ENCODE measurements around the gene UBL5. TPM values are rescaled to one million over a fixed set of nuclear protein-coding genes. Genes with fewer than 3 reads are reported as not detected.
"Not testable (repeated sequence)": the region's sequence is repeated elsewhere in the genome, so short reads cannot be mapped to it uniquely, and the experiment has no call there.

Gene UBL5
- total RNA-seq, 1 experiment from 2014 or later: 521 TPM

GRCh38 chr19:9838324-9838723 lies 10.6 kb downstream of the UBL5 start:
- intact Hi-C loops (cut with micrococcal nuclease): no loop called here
- POLR2A ChIA-PET (ENCODE audit: unreplicated experiment): no interaction called here
- no peak for ATAC-seq
- DNase-seq: no peak
- peaks cover 7% of the 10 kb centered on the region for H3K4me1 ChIP-seq (ENCODE audit: insufficient read depth, low read length)
- H2AFZ ChIP-seq (ENCODE audit: low read length): no peak overlapping the region
- H3K4me3 ChIP-seq (ENCODE audit: low read length): no peak overlapping the region
- H3K27me3 ChIP-seq (ENCODE audit: low read length): no peaks in the 10 kb centered on the region
- no peak overlapping the region for H3K4me2 ChIP-seq (ENCODE audit: low read length)
- H3K36me3 ChIP-seq (ENCODE audit: low read depth, low read length): peaks cover 43% of the 10 kb centered on the region
- H3F3A ChIP-seq (ENCODE audit: low read length, unreplicated experiment): peaks cover 6% of the 10 kb centered on the region
- no peaks in the 10 kb centered on the region for H3K9me2 ChIP-seq (replicated peaks; ENCODE audit: low read length)
- no peak overlapping the region for H3K27ac ChIP-seq (ENCODE audit: low read length)
- no peaks in the 10 kb centered on the region for H4K20me1 ChIP-seq (ENCODE audit: low read length)
- TF ChIP-seq CTCF (conservative IDR thresholded peaks at IDR 0.05; ENCODE audit: low read depth, low read length) (no peak), EZH2 (IDR thresholded peaks at IDR 0.05; ENCODE audit: low read length, unreplicated experiment) (no peak), EZH2phosphoT487 (IDR thresholded peaks at IDR 0.05; ENCODE audit: borderline replicate concordance, low read length) (no peak)
- peaks cover 23% of the 10 kb centered on the region for H3K79me2 ChIP-seq (ENCODE audit: low read length)
- no peaks in the 10 kb centered on the region for H3K9me3 ChIP-seq (ENCODE audit: low read length)
- no peak overlapping the region for H3K9ac ChIP-seq (ENCODE audit: low read length)
- BruUV-seq (replicated peaks): no TSS peak
- CTCF ChIA-PET: no interaction called here

- intact Hi-C loops (cut with micrococcal nuclease): no loop called here
- H4K20me1 ChIP-seq (ENCODE audit: low read length): no peaks in the 10 kb centered on the region
- no TSS peak for BruUV-seq (replicated peaks)
- no peak overlapping the region for H3K4me3 ChIP-seq (ENCODE audit: low read length)
- POLR2A ChIA-PET (ENCODE audit: unreplicated experiment): no interaction called here
- ATAC-seq (no peak), DNase-seq (peak; percentile 29)
- H3K27me3 ChIP-seq (ENCODE audit: low read length): no peaks in the 10 kb centered on the region
- no peak overlapping the region for H3K9ac ChIP-seq (ENCODE audit: low read length)
- peaks cover 51% of the 10 kb centered on the region for H3K36me3 ChIP-seq (ENCODE audit: low read depth, low read length)
- H3K27ac ChIP-seq (ENCODE audit: low read length): no peak overlapping the region
- H3K9me3 ChIP-seq (ENCODE audit: low read length): no peaks in the 10 kb centered on the region
- peaks cover 7% of the 10 kb centered on the region for H3K4me1 ChIP-seq (ENCODE audit: insufficient read depth, low read length)
- H2AFZ ChIP-seq (ENCODE audit: low read length): no peak overlapping the region
- CTCF ChIA-PET: no interaction called here
- H3K79me2 ChIP-seq (ENCODE audit: low read length): peaks cover 23% of the 10 kb centered on the region
- TF ChIP-seq CTCF (conservative IDR thresholded peaks at IDR 0.05; ENCODE audit: low read depth, low read length) (no peak), EZH2 (IDR thresholded peaks at IDR 0.05; ENCODE audit: low read length, unreplicated experiment) (no peak), EZH2phosphoT487 (IDR thresholded peaks at IDR 0.05; ENCODE audit: borderline replicate concordance, low read length) (no peak)
- H3K9me2 ChIP-seq (replicated peaks; ENCODE audit: low read length): no peaks in the 10 kb centered on the region
- H3F3A ChIP-seq (ENCODE audit: low read length, unreplicated experiment): peaks cover under 1% of the 10 kb centered on the region
- H3K4me2 ChIP-seq (ENCODE audit: low read length): no peak overlapping the region
Measured at GRCh38 chr19:9839415-9839814, 11.7 kb downstream of the UBL5 start.

GRCh38 chr19:9842834-9843625 lies 15.3 kb downstream of the UBL5 start:
- 0 out of 2 replicates have a peak, but pooled peaks cover 2% of the 10 kb centered on the region for H3K79me2 ChIP-seq (ENCODE audit: low read length)
- intact Hi-C loops (cut with micrococcal nuclease): no loop called here
- peaks cover 5% of the 10 kb centered on the region; the same call in 1 of the 2 replicates for H3K4me1 ChIP-seq (ENCODE audit: insufficient read depth, low read length)
- H3K4me2 ChIP-seq (ENCODE audit: low read length): no peak overlapping the region
- H3K36me3 ChIP-seq (ENCODE audit: low read depth, low read length): peaks cover 50% of the 10 kb centered on the region
- POLR2A ChIA-PET (ENCODE audit: unreplicated experiment): interaction anchor here (0.6 kb wide), 1 partner anchor 17 kb away, joined by 5 read pairs; no protein-coding TSS in a partner anchor
- no peaks in the 10 kb centered on the region for H3F3A ChIP-seq (ENCODE audit: low read length, unreplicated experiment)
- no TSS peak for BruUV-seq (replicated peaks)
- no peak for DNase-seq
- CTCF ChIA-PET: no interaction called here
- ATAC-seq: no peak
- H3K27me3 ChIP-seq (ENCODE audit: low read length): no peaks in the 10 kb centered on the region
- no peak for TF ChIP-seq EZH2phosphoT487 (IDR thresholded peaks at IDR 0.05; ENCODE audit: borderline replicate concordance, low read length)
- TF ChIP-seq CTCF (conservative IDR thresholded peaks at IDR 0.05; ENCODE audit: low read depth, low read length): no peak
- no peak for TF ChIP-seq EZH2 (IDR thresholded peaks at IDR 0.05; ENCODE audit: low read length, unreplicated experiment)
- no peaks in the 10 kb centered on the region for H3K9me2 ChIP-seq (replicated peaks; ENCODE audit: low read length)
- H3K27ac ChIP-seq (ENCODE audit: low read length): no peak overlapping the region
- H3K9ac ChIP-seq (ENCODE audit: low read length): no peak overlapping the region
- H3K9me3 ChIP-seq (ENCODE audit: low read length): no peaks in the 10 kb centered on the region
- H4K20me1 ChIP-seq (ENCODE audit: low read length): no peaks in the 10 kb centered on the region
- H2AFZ ChIP-seq (ENCODE audit: low read length): no peak overlapping the region
- H3K4me3 ChIP-seq (ENCODE audit: low read length): no peak overlapping the region

- H3K9ac ChIP-seq (ENCODE audit: low read length); H4K20me1 ChIP-seq (ENCODE audit: low read length); H3K9me2 ChIP-seq (replicated peaks; ENCODE audit: low read length); intact Hi-C loops (cut with micrococcal nuclease); DNase-seq; H3K79me2 ChIP-seq (ENCODE audit: low read length); H3K27ac ChIP-seq (ENCODE audit: low read length); ATAC-seq; H3K27me3 ChIP-seq (ENCODE audit: low read length); H3K4me2 ChIP-seq (ENCODE audit: low read length); H3K4me3 ChIP-seq (ENCODE audit: low read length); H2AFZ ChIP-seq (ENCODE audit: low read length); H3K9me3 ChIP-seq (ENCODE audit: low read length); H3K4me1 ChIP-seq (ENCODE audit: insufficient read depth, low read length); CTCF ChIA-PET; H3F3A ChIP-seq (ENCODE audit: low read length, unreplicated experiment); BruUV-seq (replicated peaks): not testable (repeated sequence)
- peaks cover 51% of the 10 kb centered on the region for H3K36me3 ChIP-seq (ENCODE audit: low read depth, low read length)
- POLR2A ChIA-PET (ENCODE audit: unreplicated experiment): interaction anchor here (0.6 kb wide), 1 partner anchor 17 kb away, joined by 5 read pairs; no protein-coding TSS in a partner anchor
Measured at GRCh38 chr19:9843626-9844273, 16.0 kb downstream of the UBL5 start.

Data from PC-3 (cell line).